ENCODE measurements around the gene BLVRA. TPM values are rescaled to one million over a fixed set of nuclear protein-coding genes. Genes with fewer than 3 reads are reported as not detected.

BLVRA gene, protein sequence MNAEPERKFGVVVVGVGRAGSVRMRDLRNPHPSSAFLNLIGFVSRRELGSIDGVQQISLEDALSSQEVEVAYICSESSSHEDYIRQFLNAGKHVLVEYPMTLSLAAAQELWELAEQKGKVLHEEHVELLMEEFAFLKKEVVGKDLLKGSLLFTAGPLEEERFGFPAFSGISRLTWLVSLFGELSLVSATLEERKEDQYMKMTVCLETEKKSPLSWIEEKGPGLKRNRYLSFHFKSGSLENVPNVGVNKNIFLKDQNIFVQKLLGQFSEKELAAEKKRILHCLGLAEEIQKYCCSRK
- total RNA-seq (2022; extraction: Qiagen RNA extraction; ENCODE audit: low read depth), result 59.7 to 78.4 TPM (median 68.7 TPM) in 5 replicates

DNA sequence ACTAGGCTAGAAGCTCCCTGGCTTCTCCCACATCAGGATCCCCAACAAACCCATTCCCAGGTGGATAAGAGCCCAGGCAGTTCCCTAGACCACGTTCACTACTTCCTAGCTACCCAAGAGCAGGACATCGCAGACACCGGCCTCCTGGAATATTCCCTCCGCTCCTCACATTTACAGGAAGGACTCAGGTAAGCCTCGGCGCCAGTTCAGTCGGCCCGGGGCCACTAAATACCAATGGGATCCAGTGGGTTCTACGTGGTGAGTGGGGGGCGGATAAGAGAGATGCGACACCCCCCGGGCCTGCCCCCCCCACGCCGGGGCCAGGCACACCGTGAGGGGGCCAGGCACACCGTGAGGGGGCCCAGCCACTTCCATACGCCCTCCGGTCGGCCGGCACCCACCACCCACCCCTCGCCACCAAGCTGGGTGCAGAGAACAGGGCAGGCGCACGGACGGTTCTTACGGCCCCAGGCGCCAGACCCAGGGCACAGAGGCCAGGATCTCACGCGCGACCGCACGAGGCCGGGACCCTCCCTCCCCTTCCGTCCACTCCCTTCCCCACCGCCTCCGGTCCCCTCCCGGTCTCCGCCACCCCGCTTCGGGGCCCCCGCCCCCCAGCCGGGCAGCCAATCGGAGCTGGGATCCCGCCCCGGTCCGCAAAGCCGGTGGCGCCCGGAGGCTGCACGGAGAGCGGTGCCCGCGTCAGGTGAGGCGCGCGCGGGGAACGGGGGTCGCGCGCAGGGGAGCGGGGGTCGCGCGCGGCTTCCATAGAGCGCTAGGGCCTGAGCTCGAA is at the start of gene BLVRA:
Gene BLVRA, plus strand, starts transcription at position 652 of the 793 bp plus-strand sequence. CDS start 12,479 bp downstream, outside the sequence.

GRCh38 chr7:43729214-43729923 is 29.1 kb upstream of the BLVRA start, which contains the start of gene COA1:
Gene COA1 (minus strand): TSS chr7:43729523. CDS start chr7:43648614, 80,909 bp downstream.

Other genes starting within 250 kb of the BLVRA start
- gene STK17A, start 175.6 kb upstream of the BLVRA start, total RNA-seq (2022; extraction: Qiagen RNA extraction; ENCODE audit: low read depth), result 34.9 to 42.5 TPM (median 38.0 TPM) in 5 replicates
- gene COA1, start 29.2 kb upstream of the BLVRA start, total RNA-seq (2022; extraction: Qiagen RNA extraction; ENCODE audit: low read depth), result 89.0 to 106 TPM (median 94.0 TPM) in 5 replicates
- gene MRPS24, start 110.8 kb downstream of the BLVRA start, total RNA-seq (2022; extraction: Qiagen RNA extraction; ENCODE audit: low read depth), result 233 to 256 TPM (median 254 TPM) in 5 replicates
- gene URGCP, start 147.9 kb downstream of the BLVRA start, total RNA-seq (2022; extraction: Qiagen RNA extraction; ENCODE audit: low read depth), result 27.5 to 31.5 TPM (median 29.7 TPM) in 5 replicates
- gene UBE2D4, start 167.8 kb downstream of the BLVRA start, total RNA-seq (2022; extraction: Qiagen RNA extraction; ENCODE audit: low read depth), result 8.5 to 12.2 TPM (median 10.9 TPM) in 5 replicates
- not detected in 5 replicates for gene SPDYE1, start 239.2 kb downstream of the BLVRA start, total RNA-seq (2022; extraction: Qiagen RNA extraction; ENCODE audit: low read depth)

All from A549 treated with DMSO at 1 μM for 4 hours (cell line).